T47D (cell line): ENCODE measurements around the gene KCNJ12.
"Not testable (repeated sequence)": the region's sequence is repeated elsewhere in the genome, so short reads cannot be mapped to it uniquely, and the experiment has no call there.

Experiments
- DNase-seq, 2 experiments: peaks; one replicate each; pipeline versions ENCODE4 v3.0.0 to v3.0.0-alpha.2; 2011 to 2012; ENCODE audit warnings: low read depth in 1 of 2, low spot score in 1 of 2
- JUND ChIP-seq: IDR thresholded peaks from 2 replicates; pipeline ENCODE4 v1.6.1; 2012; ENCODE audit warnings: low read depth
- in situ Hi-C: cut with HindIII; loops from 2 replicates; pipeline ENCODE4 v1.10.0; 2016; ENCODE audit warnings: low sequenced_read_pairs, low pct_unique_long_range_greater_than_20kb

KCNJ12 gene

GRCh38 chr17:21417921-21418320, 41.8 kb downstream of the KCNJ12 start:
- no peak for TF ChIP-seq JUND
- in situ Hi-C loops, result no loop called here
- no peak for DNase-seq

GRCh38 chr17:21418446-21419298, 42.5 kb downstream of the KCNJ12 start:
- TF ChIP-seq JUND, result no peak
- no peak for DNase-seq
- in situ Hi-C loops, result no loop called here

GRCh38 chr17:21419299-21420239, 43.4 kb downstream of the KCNJ12 start:
- no peak for DNase-seq
- in situ Hi-C loops, result no loop called here
- no peak for TF ChIP-seq JUND

GRCh38 chr17:21420503-21421090, 44.4 kb downstream of the KCNJ12 start:
- DNase-seq, in situ Hi-C loops: not testable (repeated sequence)

- in situ Hi-C loops, DNase-seq: not testable (repeated sequence)
Observed at GRCh38 chr17:21421421-21422310, 45.5 kb downstream of the KCNJ12 start.

GRCh38 chr17:21422311-21423189, 46.4 kb downstream of the KCNJ12 start:
- in situ Hi-C loops, DNase-seq: not testable (repeated sequence)

- in situ Hi-C loops, DNase-seq: not testable (repeated sequence)
Observed at GRCh38 chr17:21423190-21423493, 47.0 kb downstream of the KCNJ12 start.

GRCh38 chr17:21424697-21425096, 48.5 kb downstream of the KCNJ12 start:
- DNase-seq, in situ Hi-C loops: not testable (repeated sequence)

- no peak for TF ChIP-seq JUND
- in situ Hi-C loops, result no loop called here
- DNase-seq, result no peak
Observed at GRCh38 chr17:21425321-21425720, 49.2 kb downstream of the KCNJ12 start.

- in situ Hi-C loops, result no loop called here
- DNase-seq, result no peak
Observed at GRCh38 chr17:21425736-21426135, 49.6 kb downstream of the KCNJ12 start.

GRCh38 chr17:21426246-21426645, 50.1 kb downstream of the KCNJ12 start:
- in situ Hi-C loops, result not testable (repeated sequence)

More at GRCh38 chr17:21425736-21426135, 49.6 kb downstream of the KCNJ12 start:
- no peak for TF ChIP-seq JUND

GRCh38 chr17:21426876-21427275, 50.7 kb downstream of the KCNJ12 start:
- in situ Hi-C loops, DNase-seq: not testable (repeated sequence)

More at GRCh38 chr17:21426246-21426645, 50.1 kb downstream of the KCNJ12 start:
- DNase-seq, result not testable (repeated sequence)

- DNase-seq, in situ Hi-C loops: not testable (repeated sequence)
Observed at GRCh38 chr17:21427727-21428126, 51.6 kb downstream of the KCNJ12 start.

GRCh38 chr17:21428752-21429424, 52.7 kb downstream of the KCNJ12 start:
- in situ Hi-C loops, DNase-seq: not testable (repeated sequence)

- DNase-seq, in situ Hi-C loops: not testable (repeated sequence)
Observed at GRCh38 chr17:21429921-21430628, 53.9 kb downstream of the KCNJ12 start.
